SK-N-SH (cell line): ENCODE results near the gene CASK. TPM values are rescaled to one million over a fixed set of nuclear protein-coding genes. Genes with fewer than 3 reads are reported as not detected.

Source experiments
- CTCF ChIA-PET: fragments of 300-600, 350-600 bp; formaldehyde crosslinking; extraction: SDS; loops from one replicate; lab custom pipeline; 2021; lab: Yijun Ruan, JAX
- POLR2A ChIA-PET: fragments of 350-600 bp; sonication (Branson Sonifier 250); formaldehyde crosslinking; extraction: SDS; loops from one replicate; lab custom pipeline; 2020; ENCODE audit warnings: antibody characterized with exemption, inconsistent platforms; lab: Yijun Ruan, JAX
- DNase-seq: peaks from one replicate; pipeline ENCODE4 v3.0.0; 2012
- H2AFZ ChIP-seq: fragments of 200-600 bp; sonication (generic); 2 replicates; pipeline ENCODE4 v1.8.1; 2016; ENCODE audit warnings: antibody characterized with exemption, mild to moderate bottlenecking, low read depth
- H3F3A ChIP-seq: fragments of 200-600 bp; sonication (generic); replicated peaks from 2 replicates; pipeline ENCODE3; 2016; ENCODE audit warnings: antibody characterized with exemption, mild to moderate bottlenecking; ENCODE audit not compliant: insufficient read depth
- H3K27ac ChIP-seq, 2 experiments: fragments of 200-500 bp in 1 of 2; fragments of 200-600 bp in 1 of 2; sonication (Bioruptor generic) in 1 of 2; sonication (generic), shearing (Covaris generic) in 1 of 2; 2 replicates each; pipeline versions ENCODE4 v1.5.1 to v1.6.1; 2014 to 2016; ENCODE audit warnings: low read depth in 2 of 2, inconsistent platforms in 1 of 2, low read length in 1 of 2, mild to moderate bottlenecking in 1 of 2, mixed read lengths in 1 of 2
- H3K27me3 ChIP-seq: fragments of 200-600 bp; sonication (generic), shearing (Covaris generic); 2 replicates; pipeline ENCODE4 v1.6.1; 2016; ENCODE audit warnings: mixed run types; ENCODE audit not compliant: insufficient read depth
- H3K36me3 ChIP-seq, 2 experiments: fragments of 200-500 bp in 1 of 2; fragments of 200-600 bp in 1 of 2; sonication (Bioruptor generic) in 1 of 2; sonication (generic) in 1 of 2; replicated peaks in 1 of 2; 2 replicates each; pipeline versions ENCODE3 to v1.5.1; 2014 to 2016; ENCODE audit warnings: low read length in 1 of 2, mild to moderate bottlenecking in 1 of 2; ENCODE audit not compliant: insufficient read depth in 2 of 2, control insufficient read depth in 1 of 2
- H3K4me1 ChIP-seq, 2 experiments: fragments of 200-500 bp in 1 of 2; fragments of 200-600 bp in 1 of 2; sonication (Bioruptor generic) in 1 of 2; sonication (generic), shearing (Covaris generic) in 1 of 2; 2 replicates each; pipeline versions ENCODE4 v1.5.1 to v1.6.1; 2014 to 2016; ENCODE audit warnings: low read depth in 1 of 2, low read length in 1 of 2, mixed run types in 1 of 2; ENCODE audit not compliant: insufficient read depth in 2 of 2, control insufficient read depth in 1 of 2
- H3K4me2 ChIP-seq: fragments of 200-600 bp; sonication (generic), shearing (Covaris generic); 2 replicates; pipeline ENCODE4 v1.6.1; 2017; ENCODE audit warnings: mixed run types
- H3K4me3 ChIP-seq, 2 experiments: fragments of 200-500 bp in 1 of 2; fragments of 200-600 bp in 1 of 2; sonication (Bioruptor generic) in 1 of 2; sonication (generic), shearing (Covaris generic) in 1 of 2; 2 replicates each; pipeline versions ENCODE4 v1.5.1 to v1.8.1; 2014 to 2016; ENCODE audit warnings: low read depth in 2 of 2, inconsistent platforms in 1 of 2, low read length in 1 of 2, mild to moderate bottlenecking in 1 of 2, mixed read lengths in 1 of 2, moderate library complexity in 1 of 2
- H3K79me2 ChIP-seq: fragments of 200-600 bp; sonication (generic); 2 replicates; pipeline ENCODE4 v1.8.1; 2017; ENCODE audit warnings: mild to moderate bottlenecking; ENCODE audit not compliant: insufficient read depth
- H3K9ac ChIP-seq: fragments of 200-600 bp; sonication (generic); 2 replicates; pipeline ENCODE4 v1.6.1; 2017; ENCODE audit warnings: mixed run types
- H3K9me2 ChIP-seq: fragments of 200-600 bp; sonication (generic); 2 replicates; pipeline ENCODE4 v1.6.1; 2017; ENCODE audit warnings: mixed run types
- H3K9me3 ChIP-seq: fragments of 200-600 bp; sonication (generic); 2 replicates; pipeline ENCODE4 v1.6.1; 2017; ENCODE audit warnings: mixed run types, mild to moderate bottlenecking, moderate library complexity
- H4K20me1 ChIP-seq: fragments of 200-600 bp; sonication (generic); 2 replicates; pipeline ENCODE4 v1.6.1; 2017; ENCODE audit warnings: mild to moderate bottlenecking, mixed run types; ENCODE audit not compliant: insufficient read depth
- CTCF ChIP-seq: fragments of 200-600 bp; sonication (generic); IDR thresholded peaks from 2 replicates; pipeline ENCODE4 v1.6.1; 2017; ENCODE audit warnings: antibody characterized with exemption, mild to moderate bottlenecking, moderate library complexity
- FOXJ3 ChIP-seq: sonication (generic); formaldehyde crosslinking; IDR thresholded peaks from 2 replicates; pipeline ENCODE4 v1.5.1; 2020; ENCODE audit warnings: mild to moderate bottlenecking, missing genetic modification reagents
- GATA2 ChIP-seq: sonication (generic); formaldehyde crosslinking; IDR thresholded peaks from 2 replicates; pipeline ENCODE4 v1.5.0; 2020; ENCODE audit warnings: mild to moderate bottlenecking, missing genetic modification reagents
- MAX ChIP-seq: IDR thresholded peaks from 2 replicates; pipeline ENCODE4 v1.4.0; 2012; ENCODE audit warnings: low read depth
- NRF1 ChIP-seq: IDR thresholded peaks from 2 replicates; pipeline ENCODE4 v1.6.1; 2012; ENCODE audit warnings: low read depth, mild to moderate bottlenecking, low read length
- PBX3 ChIP-seq: IDR thresholded peaks from 2 replicates; pipeline ENCODE4; 2012
- RCOR1 ChIP-seq: fragments of 150-350 bp; IDR thresholded peaks from 2 replicates; pipeline ENCODE4 v1.6.1; 2017; ENCODE audit warnings: antibody characterized with exemption, low read length
- SIN3A ChIP-seq: IDR thresholded peaks from 2 replicates; pipeline ENCODE4 v1.6.1; 2012; ENCODE audit warnings: low read depth, mild to moderate bottlenecking, low read length, moderate library complexity, borderline replicate concordance
- TCF12 ChIP-seq: IDR thresholded peaks from 2 replicates; pipeline ENCODE4 v1.4.0; 2012
- USF2 ChIP-seq: fragments of 150-350 bp; IDR thresholded peaks from 2 replicates; pipeline ENCODE4 v1.6.1; 2017; ENCODE audit warnings: antibody characterized with exemption, low read length, low read depth, borderline replicate concordance
- WGBS: methylation state at CpG from one replicate; pipeline ENCODE4 v1.1.6; 2017; ENCODE audit warnings: low lambda C conversion rate; 5-methylcytosine and 5-hydroxymethylcytosine counted together
- polyA plus RNA-seq, 3 experiments: library from polyadenylated mRNA; depleted of rRNA; stranded (reverse); fragments of >200 nt; gene quantifications; 2 replicates each; pipeline ENCODE4 v1.2.3, GENCODE V29; 2012

Gene CASK
- polyA plus RNA-seq, 1 of the 3 experiments (the other 2 are of a cell fraction), result 7.0 TPM

GRCh38 chrX:41922431-41923151, 763 bp downstream of the CASK start:
- peaks cover 44% of the 10 kb centered on the region for H3K79me2 ChIP-seq
- TF ChIP-seq GATA2 (CRISPR knock-in tag) (no peak), NRF1 (no peak), MAX (peak; percentile 15; the same call in 1 of the 2 replicates), USF2 (no peak), FOXJ3 (CRISPR knock-in tag) (no peak), CTCF (peak; percentile 29; the same call in 1 of the 2 replicates), SIN3A (no peak), RCOR1 (no peak)
- H3K4me1 ChIP-seq, result no peaks in the 10 kb centered on the region; a peak in 1 of 4 replicates
- CTCF ChIA-PET, result no interaction called here
- peaks cover 5% of the 10 kb centered on the region; the same call in 1 of the 2 replicates for H3K27me3 ChIP-seq
- no peaks in the 10 kb centered on the region for H3K36me3 ChIP-seq
- WGBS, result 9% methylated on average over 20 of the region's 48 CpGs
- no peaks in the 10 kb centered on the region for H3K9me2 ChIP-seq
- 0 out of 2 replicates have a peak overlapping the region, but pooled peaks have one; percentile 66 for H2AFZ ChIP-seq
- POLR2A ChIA-PET, result no interaction called here
- no peaks in the 10 kb centered on the region for H3K9me3 ChIP-seq
- peak overlapping the region; percentile 75 for H3K4me2 ChIP-seq
- peaks cover 4% of the 10 kb centered on the region; the same call in 1 of the 2 replicates for H4K20me1 ChIP-seq
- peak overlapping the region; percentile 73 for H3K9ac ChIP-seq
- peak overlapping the region; percentile 56 to 73; a peak in 3 of 4 replicates for H3K27ac ChIP-seq
- H3F3A ChIP-seq, result no peaks in the 10 kb centered on the region
- peak; percentile 63 for DNase-seq
- H3K4me3 ChIP-seq, result peak overlapping the region; percentile 66 to 70

GRCh38 chrX:41921492-41922430, 1.6 kb downstream of the CASK start:
- no peaks in the 10 kb centered on the region for H3F3A ChIP-seq
- ChIA-PET CTCF (interaction anchor here (0.6 kb wide), 1 partner anchor 1636 kb away, joined by 3 read pairs; no protein-coding TSS in a partner anchor), POLR2A (no interaction called here)
- TF ChIP-seq TCF12, result peak; percentile 19; the same call in 1 of the 2 replicates
- TF ChIP-seq PBX3, result no peak
- no peaks in the 10 kb centered on the region for H3K9me3 ChIP-seq
- peaks cover 49% of the 10 kb centered on the region for H3K79me2 ChIP-seq
- H2AFZ ChIP-seq, result no peak overlapping the region; the same call in 1 of the 2 replicates
- peaks cover 8% of the 10 kb centered on the region; the same call in 1 of the 2 replicates for H4K20me1 ChIP-seq
- WGBS, result 2% methylated on average over 12 of the region's 13 CpGs
- H3K9ac ChIP-seq, result peak overlapping the region; percentile 73; the same call in 1 of the 2 replicates
- H3K27me3 ChIP-seq, result peaks cover 5% of the 10 kb centered on the region; the same call in 1 of the 2 replicates
- peak overlapping the region; percentile 8 to 56; a peak in 2 of 4 replicates for H3K27ac ChIP-seq
- H3K36me3 ChIP-seq, result no peaks in the 10 kb centered on the region
- peak overlapping the region; percentile 66 to 70 for H3K4me3 ChIP-seq
- H3K4me1 ChIP-seq, result no peaks in the 10 kb centered on the region; a peak in 1 of 4 replicates
- DNase-seq, result peak; percentile 27
- H3K4me2 ChIP-seq, result peak overlapping the region; percentile 75
- no peaks in the 10 kb centered on the region for H3K9me2 ChIP-seq
